Thyroid gland (tissue), 4 donors: ENCODE data around the gene CIDEA.

Experiments
- POLR2A ChIP-seq, 2 donors: fragments of 450-650 bp; IDR thresholded peaks; one replicate each; pipeline ENCODE4 v1.6.1; 2017; ENCODE audit warnings: antibody characterized with exemption in 2 of 2, mild to moderate bottlenecking in 2 of 2, moderate library complexity in 1 of 2
- TF ChIP-seq, protein P1 (sequence below), 6 experiments: fragments of 200-600 bp in 3 of 6; fragments of 450-650 bp in 3 of 6; sonication (generic) in 3 of 6; IDR thresholded peaks; one replicate each; pipeline ENCODE4 v1.5.1; 2016 to 2019; ENCODE audit warnings: antibody characterized with exemption in 6 of 6, mild to moderate bottlenecking in 2 of 6, inconsistent platforms in 1 of 6, moderate library complexity in 1 of 6

DNA sequence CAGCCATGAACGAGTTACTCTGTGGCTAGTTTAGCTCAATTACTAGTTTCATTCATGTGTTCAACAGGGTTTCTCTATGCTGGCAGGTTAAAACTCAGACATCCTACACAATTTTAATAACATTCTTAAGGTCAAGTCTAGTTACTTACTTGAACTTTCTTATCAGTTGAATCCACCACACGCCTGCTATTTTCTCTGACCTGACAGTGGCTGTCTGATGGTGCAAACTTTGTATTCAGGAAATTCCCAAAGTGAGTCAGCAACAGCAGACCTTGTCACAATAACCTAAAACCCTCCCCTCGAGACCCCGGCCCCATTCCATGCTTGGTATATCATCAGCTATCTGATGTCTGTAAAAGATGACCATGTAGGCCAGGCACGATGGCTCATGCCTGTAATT, 20.8 kb upstream of the CIDEA start:
- TF ChIP-seq, protein P1, sequence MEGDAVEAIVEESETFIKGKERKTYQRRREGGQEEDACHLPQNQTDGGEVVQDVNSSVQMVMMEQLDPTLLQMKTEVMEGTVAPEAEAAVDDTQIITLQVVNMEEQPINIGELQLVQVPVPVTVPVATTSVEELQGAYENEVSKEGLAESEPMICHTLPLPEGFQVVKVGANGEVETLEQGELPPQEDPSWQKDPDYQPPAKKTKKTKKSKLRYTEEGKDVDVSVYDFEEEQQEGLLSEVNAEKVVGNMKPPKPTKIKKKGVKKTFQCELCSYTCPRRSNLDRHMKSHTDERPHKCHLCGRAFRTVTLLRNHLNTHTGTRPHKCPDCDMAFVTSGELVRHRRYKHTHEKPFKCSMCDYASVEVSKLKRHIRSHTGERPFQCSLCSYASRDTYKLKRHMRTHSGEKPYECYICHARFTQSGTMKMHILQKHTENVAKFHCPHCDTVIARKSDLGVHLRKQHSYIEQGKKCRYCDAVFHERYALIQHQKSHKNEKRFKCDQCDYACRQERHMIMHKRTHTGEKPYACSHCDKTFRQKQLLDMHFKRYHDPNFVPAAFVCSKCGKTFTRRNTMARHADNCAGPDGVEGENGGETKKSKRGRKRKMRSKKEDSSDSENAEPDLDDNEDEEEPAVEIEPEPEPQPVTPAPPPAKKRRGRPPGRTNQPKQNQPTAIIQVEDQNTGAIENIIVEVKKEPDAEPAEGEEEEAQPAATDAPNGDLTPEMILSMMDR (IDR thresholded peaks at IDR 0.05) = no peak
- TF ChIP-seq POLR2A (IDR thresholded peaks at IDR 0.05) = no peak
